H9 (cell line): ENCODE data around the gene RGS3. TPM values are rescaled to one million over a fixed set of nuclear protein-coding genes. Genes with fewer than 3 reads are reported as not detected.

Experiments
- DNase-seq: peaks from one replicate; pipeline ENCODE4 v3.0.0-alpha.2; 2017
- H2AFZ ChIP-seq: one replicate; pipeline ENCODE4 v1.6.1; 2013; ENCODE audit warnings: mild to moderate bottlenecking, low read length, control low read depth, moderate library complexity
- H2AK5ac ChIP-seq: 2 replicates; pipeline ENCODE4 v1.6.1; 2013; ENCODE audit warnings: low read length, control low read depth, mixed read lengths; ENCODE audit not compliant: insufficient read length
- H2BK120ac ChIP-seq: one replicate; pipeline ENCODE4 v1.6.1; 2013; ENCODE audit warnings: low read depth, mild to moderate bottlenecking, low read length, control low read depth, inconsistent platforms; ENCODE audit not compliant: poor library complexity, severe bottlenecking
- H2BK12ac ChIP-seq: 2 replicates; pipeline ENCODE4 v1.6.1; 2013; ENCODE audit warnings: low read length, control low read depth, mixed read lengths, low read depth; ENCODE audit not compliant: insufficient read length
- H2BK15ac ChIP-seq: 2 replicates; pipeline ENCODE4 v1.6.1; 2013; ENCODE audit warnings: low read depth, low read length, control low read depth
- H2BK20ac ChIP-seq: one replicate; pipeline ENCODE4 v1.6.1; 2013; ENCODE audit warnings: low read depth, mild to moderate bottlenecking, low read length, control low read depth, inconsistent platforms; ENCODE audit not compliant: poor library complexity, severe bottlenecking
- H2BK5ac ChIP-seq: 2 replicates; pipeline ENCODE4 v1.6.1; 2013; ENCODE audit warnings: low read length, control low read depth, mixed read lengths; ENCODE audit not compliant: insufficient read length
- H3K14ac ChIP-seq: 2 replicates; pipeline ENCODE4 v1.6.1; 2013; ENCODE audit warnings: low read length, control low read depth; ENCODE audit not compliant: insufficient read depth
- H3K18ac ChIP-seq: 2 replicates; pipeline ENCODE4 v1.6.1; 2013; ENCODE audit warnings: low read depth, mild to moderate bottlenecking, mixed read lengths, low read length, control low read depth; ENCODE audit not compliant: insufficient read length
- H3K23ac ChIP-seq: 2 replicates; pipeline ENCODE4 v1.6.1; 2013; ENCODE audit warnings: low read length, control low read depth, mixed read lengths, low read depth; ENCODE audit not compliant: insufficient read length
- H3K23me2 ChIP-seq: 2 replicates; pipeline ENCODE4 v1.6.1; 2013; ENCODE audit warnings: low read depth, mild to moderate bottlenecking, mixed read lengths, low read length, control low read depth; ENCODE audit not compliant: insufficient read length, poor library complexity, severe bottlenecking
- H3K27ac ChIP-seq: 2 replicates; pipeline ENCODE4 v1.5.1; 2013; ENCODE audit warnings: low read length, control low read depth, mixed read lengths, low read depth; ENCODE audit not compliant: insufficient read length
- H3K27me3 ChIP-seq: 2 replicates; pipeline ENCODE4 v1.6.1; 2013; ENCODE audit warnings: low read length, control low read depth, inconsistent platforms; ENCODE audit not compliant: insufficient read depth
- H3K4ac ChIP-seq: 2 replicates; pipeline ENCODE4 v1.6.1; 2013; ENCODE audit warnings: low read depth, mild to moderate bottlenecking, control low read depth, inconsistent platforms, low read length, moderate library complexity
- H3K4me1 ChIP-seq: 2 replicates; pipeline ENCODE4 v1.6.1; 2013; ENCODE audit warnings: low read length, control low read depth, inconsistent platforms; ENCODE audit not compliant: insufficient read depth
- H3K4me2 ChIP-seq: 2 replicates; pipeline ENCODE4 v1.6.1; 2013; ENCODE audit warnings: low read length, control low read depth, mixed read lengths; ENCODE audit not compliant: insufficient read length, insufficient read depth
- H3K56ac ChIP-seq: 2 replicates; pipeline ENCODE4 v1.6.1; 2013; ENCODE audit warnings: low read depth, mild to moderate bottlenecking, mixed read lengths, low read length, control low read depth; ENCODE audit not compliant: insufficient read length
- H3K79me1 ChIP-seq: 2 replicates; pipeline ENCODE4 v1.6.1; 2013; ENCODE audit warnings: low read depth, mild to moderate bottlenecking, moderate library complexity, low read length, control low read depth, inconsistent platforms; ENCODE audit not compliant: insufficient read depth, poor library complexity, severe bottlenecking
- H3K79me2 ChIP-seq: 2 replicates; pipeline ENCODE4 v1.6.1; 2013; ENCODE audit warnings: low read length, control low read depth, inconsistent platforms; ENCODE audit not compliant: insufficient read depth
- H3K9ac ChIP-seq: 2 replicates; pipeline ENCODE4 v1.6.1; 2013; ENCODE audit warnings: low read length, control low read depth, mixed read lengths; ENCODE audit not compliant: insufficient read length; ENCODE audit errors: extremely low read depth
- H3K9me3 ChIP-seq: one replicate; pipeline ENCODE4 v1.6.1; 2013; ENCODE audit warnings: low read depth, low read length, inconsistent platforms; ENCODE audit not compliant: control insufficient read depth
- H3T11ph ChIP-seq: one replicate; pipeline ENCODE4 v1.6.1; 2013; ENCODE audit warnings: mild to moderate bottlenecking, low read length, control low read depth, inconsistent platforms
- H4K20me1 ChIP-seq: one replicate; pipeline ENCODE4 v1.6.1; 2013; ENCODE audit not compliant: control insufficient read depth, insufficient read length, insufficient read depth
- H4K5ac ChIP-seq: 2 replicates; pipeline ENCODE4 v1.6.1; 2013; ENCODE audit warnings: low read depth, mild to moderate bottlenecking, mixed read lengths, low read length, control low read depth; ENCODE audit not compliant: insufficient read length
- H4K8ac ChIP-seq: replicated peaks from 2 replicates; pipeline ENCODE4 v1.6.1; 2013; ENCODE audit warnings: low read length, control low read depth, mixed read lengths, low read depth; ENCODE audit not compliant: insufficient read length
- H4K91ac ChIP-seq: 2 replicates; pipeline ENCODE4 v1.6.1; 2013; ENCODE audit warnings: low read depth, mild to moderate bottlenecking, moderate library complexity, mixed read lengths, low read length, control low read depth; ENCODE audit not compliant: insufficient read length
- H3K27ac Mint-ChIP-seq, 3 experiments: 2 replicates in 2 of 3; 3 replicates in 1 of 3; pipeline ENCODE4 v1.8.0; 2020 to 2021; ENCODE audit warnings: mixed read lengths in 3 of 3, mild to moderate bottlenecking in 1 of 3, moderate library complexity in 1 of 3
- H3K27me3 Mint-ChIP-seq: 2 replicates; pipeline ENCODE4 v1.8.0; 2021; ENCODE audit warnings: low read depth, mild to moderate bottlenecking, moderate library complexity, mixed read lengths
- H3K36me3 Mint-ChIP-seq, 3 experiments: 2 replicates in 2 of 3; 3 replicates in 1 of 3; pipeline ENCODE4 v1.8.0; 2020 to 2021; ENCODE audit warnings: low read depth in 3 of 3, mixed read lengths in 3 of 3; ENCODE audit not compliant: insufficient read depth in 1 of 3
- H3K4me1 Mint-ChIP-seq, 2 experiments: 2 replicates each; pipeline ENCODE4 v1.8.0; 2020; ENCODE audit warnings: mixed read lengths in 2 of 2
- H3K4me3 Mint-ChIP-seq, 2 experiments: 2 replicates in 1 of 2; 3 replicates in 1 of 2; pipeline ENCODE4 v1.8.0; 2020 to 2021; ENCODE audit warnings: mild to moderate bottlenecking in 2 of 2, mixed read lengths in 2 of 2, moderate library complexity in 1 of 2
- H3K9me3 Mint-ChIP-seq, 2 experiments: 2 replicates in 1 of 2; 3 replicates in 1 of 2; pipeline ENCODE4 v1.8.0; 2020; ENCODE audit warnings: mild to moderate bottlenecking in 2 of 2, mixed read lengths in 2 of 2, moderate library complexity in 1 of 2
- CTCF ChIP-seq: fragments of 200-600 bp; sonication (generic); conservative IDR thresholded peaks from 3 replicates; pipeline ENCODE4 v1.8.0; 2021; ENCODE audit warnings: antibody characterized with exemption, mild to moderate bottlenecking
- WGBS: extraction: QIAGEN DNeasy Blood & Tissue Kit; methylation state at CpG from one replicate; pipeline ENCODE4 v1.1.7; 2013; ENCODE audit warnings: missing lambda C conversion rate, low lambda C conversion rate, mixed read lengths; ENCODE audit not compliant: insufficient read length; ENCODE audit errors: extremely low coverage; 5-methylcytosine and 5-hydroxymethylcytosine counted together
- total RNA-seq: library from RNA; stranded (reverse); gene quantifications from 2 replicates; pipeline ENCODE4 v1.2.1, GENCODE V29; 2021

Gene RGS3
- total RNA-seq, 1 experiment from 2014 or later, result 13.9 TPM

DNA sequence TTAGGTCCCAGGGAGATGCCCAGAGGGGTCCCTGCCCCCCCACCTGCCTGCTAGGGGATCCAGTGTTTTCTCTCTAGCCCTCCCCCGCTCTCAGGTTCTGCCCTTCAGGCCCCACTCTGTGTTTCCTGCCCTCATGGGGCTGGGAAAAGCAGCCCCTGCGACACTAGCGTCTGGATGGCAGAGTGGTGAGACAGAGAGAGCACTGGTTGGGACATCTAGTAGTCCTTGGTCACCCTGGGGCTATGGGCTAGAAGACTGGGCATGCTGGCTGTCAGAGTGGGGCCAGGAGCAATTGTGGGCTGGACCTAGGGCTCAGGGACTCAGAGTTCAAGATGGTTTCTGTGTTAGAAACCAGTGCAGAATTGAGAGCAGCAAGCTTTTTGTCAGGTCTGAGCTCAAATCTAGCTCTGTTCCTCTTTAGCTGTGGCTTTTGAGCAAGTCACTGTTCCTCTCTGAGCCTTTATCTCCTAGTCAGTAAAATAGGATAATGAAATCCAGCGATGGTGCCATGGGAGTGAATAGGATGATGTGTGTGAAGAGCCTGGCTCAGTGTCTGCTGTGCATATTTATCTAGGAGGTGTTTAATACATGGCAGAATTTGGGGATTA, 39.0 kb downstream of the RGS3 start:
- Mint-ChIP-seq H3K36me3 (peaks cover 0 to 7% (median 0%) of the 10 kb centered on the region in 3 experiments; a peak in 2 of 7 replicates), H3K27me3 (no peaks in the 10 kb centered on the region), H3K4me1 (peaks cover 51 to 60% of the 10 kb centered on the region in 2 experiments), H3K4me3 (peak overlapping the region in 1 of 2 experiments; percentile 77; a peak in 1 of 5 replicates), H3K9me3 (no peaks in the 10 kb centered on the region; a peak in 1 of 5 replicates), H3K27ac (peak overlapping the region in 1 of 3 experiments; percentile 97; a peak in 2 of 7 replicates)
- no peaks in the 10 kb centered on the region for H4K20me1 ChIP-seq
- no peak overlapping the region for H3K23ac ChIP-seq
- no peak overlapping the region for H3K4ac ChIP-seq
- H3K27ac ChIP-seq, result no peak overlapping the region
- no peaks in the 10 kb centered on the region for H3K79me2 ChIP-seq
- H3T11ph ChIP-seq, result no peak overlapping the region
- no peak overlapping the region for H2BK5ac ChIP-seq
- no peak overlapping the region for H2AFZ ChIP-seq
- H3K14ac ChIP-seq, result peak overlapping the region; percentile 71; the same call in 1 of the 2 replicates
- no peaks in the 10 kb centered on the region for H3K27me3 ChIP-seq
- H3K4me2 ChIP-seq, result no peak overlapping the region
- no peak overlapping the region for H4K5ac ChIP-seq
- H3K56ac ChIP-seq, result no peak overlapping the region
- no peak overlapping the region for H2AK5ac ChIP-seq
- H2BK20ac ChIP-seq, result no peak overlapping the region
- H3K9ac ChIP-seq, result no peak overlapping the region
- H2BK12ac ChIP-seq, result no peak overlapping the region
- no peaks in the 10 kb centered on the region for H3K9me3 ChIP-seq
- H3K18ac ChIP-seq, result no peak overlapping the region
- H3K4me1 ChIP-seq, result no peaks in the 10 kb centered on the region; the same call in 1 of the 2 replicates
- no peak for DNase-seq
- H2BK15ac ChIP-seq, result peak overlapping the region; percentile 62; the same call in 1 of the 2 replicates
- H2BK120ac ChIP-seq, result no peak overlapping the region
- H4K8ac ChIP-seq, result no peak overlapping the region
- no peak for TF ChIP-seq CTCF
- no peaks in the 10 kb centered on the region for H3K23me2 ChIP-seq
- no CpG with 5 or more reads among the region's 4 CpGs for WGBS
- no peak overlapping the region for H4K91ac ChIP-seq
- no peaks in the 10 kb centered on the region for H3K79me1 ChIP-seq
